SK-N-DZ (cell line): ENCODE results near the gene NPNT. TPM values are rescaled to one million over a fixed set of nuclear protein-coding genes. Genes with fewer than 3 reads are reported as not detected.
"Not testable (repeated sequence)": the region's sequence is repeated elsewhere in the genome, so short reads cannot be mapped to it uniquely, and the experiment has no call there.

Source experiments
- DNase-seq: peaks from one replicate; pipeline ENCODE4 v3.0.0-alpha.2; 2015; ENCODE audit warnings: low spot score
- polyA plus RNA-seq, 2 experiments: library from polyadenylated mRNA; depleted of rRNA; stranded (reverse); fragments of >200 nt; gene quantifications; 2 replicates each; pipeline ENCODE4 v1.2.3, GENCODE V29; 2014

The NPNT gene
- polyA plus RNA-seq (2014; cell fraction: cytosol; rRNA removed): 5.2 and 5.3 TPM in 2 replicates
- polyA plus RNA-seq (2014; cell fraction: nucleus; rRNA removed): 6.2 and 9.1 TPM in 2 replicates

GRCh38 chr4:105894660-105895582, at the start of gene NPNT:
Gene NPNT, plus strand, starts transcription at chr4:105895471. Its CDS starts 182 bp downstream, at chr4:105895653.
- peak; percentile 21 for DNase-seq

- no peak for DNase-seq
Measured at GRCh38 chr4:105845559-105845958, 49.7 kb upstream of the NPNT start.

DNA sequence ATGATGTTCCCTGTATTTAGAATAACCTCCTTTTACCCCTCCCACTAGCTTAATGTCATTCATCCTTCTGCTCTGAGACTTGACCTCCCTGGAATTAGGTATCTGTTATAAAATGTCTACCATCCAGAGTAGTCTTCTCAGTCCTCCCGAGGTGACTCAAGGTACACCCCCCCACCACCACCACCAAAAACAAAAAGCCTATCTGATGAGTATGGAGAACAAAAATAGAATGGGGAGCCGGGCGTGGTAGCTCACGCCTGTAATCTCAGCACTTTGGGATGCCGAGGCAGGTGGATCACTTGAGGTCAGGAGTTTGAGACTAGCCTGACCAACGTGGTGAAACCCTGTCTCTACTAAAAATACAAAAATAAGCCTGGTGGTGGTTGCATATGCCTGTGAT, 46.9 kb upstream of the NPNT start:
- DNase-seq: not testable (repeated sequence)

- no peak for DNase-seq
Measured at GRCh38 chr4:105851196-105851595, 44.1 kb upstream of the NPNT start.

GRCh38 chr4:105852230-105852629, 43.0 kb upstream of the NPNT start:
- not testable (repeated sequence) for DNase-seq

DNA sequence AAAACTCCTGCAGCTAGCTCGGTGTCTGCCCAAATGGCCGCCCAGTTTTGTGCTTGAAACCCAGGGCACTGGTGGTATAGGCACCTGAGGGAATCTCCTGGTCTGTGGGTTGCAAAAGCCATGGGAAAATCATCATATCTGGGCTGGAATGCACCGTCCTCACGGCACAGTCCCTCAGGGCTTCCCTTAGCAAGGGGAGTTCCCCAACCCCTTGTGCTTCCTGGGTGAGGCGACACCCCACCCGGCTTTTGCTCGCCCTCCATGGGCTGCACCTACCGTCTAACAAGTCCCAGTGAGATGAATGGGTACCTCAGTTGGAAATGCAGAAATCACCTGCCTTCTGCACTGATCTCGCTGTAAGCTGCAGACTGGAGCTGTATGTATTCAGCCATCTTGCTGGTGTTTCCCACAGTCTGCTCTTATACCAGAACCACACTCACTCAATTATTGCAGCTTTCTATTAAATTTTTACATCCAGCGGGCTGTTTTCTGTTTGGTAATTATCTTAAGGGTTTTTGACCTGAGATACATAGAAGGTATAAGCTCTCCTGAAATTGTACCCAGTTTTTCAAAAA, 36.7 kb upstream of the NPNT start:
- no peak for DNase-seq

- DNase-seq: no peak
Measured at GRCh38 chr4:105859233-105859632, 36.0 kb upstream of the NPNT start.

DNA sequence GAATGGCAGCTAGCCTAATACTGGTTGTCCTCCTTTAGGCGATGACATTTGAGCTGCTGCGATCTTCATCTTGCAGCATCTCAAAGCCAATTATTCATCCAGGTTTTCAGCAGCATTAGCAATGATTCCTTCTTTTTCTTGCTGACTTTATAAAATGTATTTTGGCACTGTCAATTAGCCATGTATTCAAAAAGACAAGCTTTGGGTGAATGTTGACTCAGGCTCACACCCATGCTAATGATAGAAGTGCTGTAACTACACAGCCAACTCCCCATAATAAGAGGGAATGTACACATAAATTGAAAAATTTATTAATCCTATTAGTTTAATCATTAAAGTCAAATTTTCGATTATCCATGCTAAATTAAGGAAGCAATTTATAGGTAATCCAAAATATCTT, 24.3 kb upstream of the NPNT start:
- no peak for DNase-seq

GRCh38 chr4:105871997-105872396, 23.3 kb upstream of the NPNT start:
- DNase-seq: no peak

DNA sequence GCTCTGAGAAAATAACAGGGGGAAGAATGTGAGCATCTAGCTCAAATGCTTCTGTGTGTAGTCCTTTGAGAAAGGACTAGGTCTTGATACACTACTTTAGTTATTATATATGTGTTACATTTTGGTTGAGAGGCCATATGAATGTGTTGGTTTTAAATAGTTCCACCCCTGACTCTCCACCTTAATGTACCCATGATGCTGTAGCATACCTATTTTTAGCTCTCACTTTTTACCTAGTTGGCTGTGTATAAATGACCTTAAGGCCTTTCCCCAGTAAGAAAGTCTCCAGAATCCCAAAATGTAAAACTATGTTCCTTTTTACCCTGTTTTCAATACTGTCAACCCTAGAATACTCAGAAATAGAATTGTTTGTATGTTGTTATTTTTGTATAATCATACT, 20.0 kb upstream of the NPNT start:
- DNase-seq: no peak

- no peak for DNase-seq
Measured at GRCh38 chr4:105878668-105879067, 16.6 kb upstream of the NPNT start.

GRCh38 chr4:105887508-105887907, 7.8 kb upstream of the NPNT start:
- DNase-seq: no peak

GRCh38 chr4:105895583-105896460, 551 bp downstream of the NPNT start:
- peak; percentile 25 for DNase-seq

GRCh38 chr4:105896461-105896942, 1.2 kb downstream of the NPNT start:
- DNase-seq: no peak

- no peak for DNase-seq
Measured at GRCh38 chr4:105896984-105897775, 1.9 kb downstream of the NPNT start.

GRCh38 chr4:105900541-105900940, 5.3 kb downstream of the NPNT start:
- DNase-seq: no peak

- DNase-seq: no peak
Measured at GRCh38 chr4:105902550-105903262, 7.4 kb downstream of the NPNT start.

DNA sequence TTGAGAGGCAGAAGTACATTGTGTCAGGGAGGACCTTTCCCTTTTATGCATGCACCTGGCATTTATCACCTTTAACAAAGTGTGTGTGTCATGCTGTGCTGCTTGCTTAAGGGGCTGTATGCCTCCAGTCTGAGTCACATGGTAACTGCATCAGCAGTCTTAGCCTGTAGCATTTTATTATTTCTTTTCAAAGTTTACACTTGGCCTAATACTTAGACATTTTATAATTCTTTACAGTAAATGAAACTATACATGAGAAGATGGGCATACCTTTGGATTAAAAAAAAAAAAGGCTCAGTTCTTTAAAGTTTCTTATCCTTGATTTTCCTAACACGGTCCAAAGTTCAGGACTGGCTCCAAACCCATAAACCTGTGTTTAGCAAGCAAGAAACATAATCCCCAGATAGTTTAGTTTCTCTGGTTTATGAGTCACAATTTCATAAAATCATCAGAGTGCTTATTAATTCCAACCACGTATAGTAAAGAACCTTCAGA, 14.6 kb downstream of the NPNT start:
- DNase-seq: no peak

DNA sequence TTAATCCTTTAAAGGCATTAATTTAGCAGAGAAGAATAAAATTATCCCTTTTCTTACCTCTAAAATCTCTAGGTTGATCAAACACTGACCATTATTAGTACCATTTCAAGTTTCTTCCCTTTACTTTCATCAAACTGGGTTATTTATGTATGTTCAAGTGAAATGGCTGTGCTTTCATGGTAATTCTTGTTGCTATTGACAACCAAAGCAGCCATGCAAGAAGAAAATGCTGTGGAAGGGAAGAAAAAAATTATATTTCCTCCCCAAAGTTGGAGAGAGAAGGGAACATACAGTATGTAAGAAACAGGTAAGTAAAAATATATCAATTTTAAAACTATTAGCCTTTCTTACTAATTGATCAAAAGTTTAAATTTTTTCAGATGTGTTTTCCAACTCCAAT, 16.2 kb downstream of the NPNT start:
- DNase-seq: no peak

GRCh38 chr4:105912633-105913032, 17.4 kb downstream of the NPNT start:
- DNase-seq: no peak
